ENCODE measurements around the gene DNAJC22. TPM values are rescaled to one million over a fixed set of nuclear protein-coding genes. Genes with fewer than 3 reads are reported as not detected.
"Not testable (repeated sequence)": the region's sequence is repeated elsewhere in the genome, so short reads cannot be mapped to it uniquely, and the experiment has no call there.

Gene DNAJC22
- total RNA-seq, 2 donors from 2014 or later = 0.68 to 1.5 TPM

GRCh38 chr12:49305762-49306510, 40.8 kb upstream of the DNAJC22 start:
- H3K36me3 ChIP-seq = no peaks in the 10 kb centered on the region
- no peak for TF ChIP-seq CTCF (IDR thresholded peaks at IDR 0.05)
- H3K27ac ChIP-seq = no peak overlapping the region
- ATAC-seq (ENCODE audit: insufficient number of reproducible peaks, low FRiP score, low read depth) = no peak
- no peak overlapping the region for H3K4me3 ChIP-seq
- no peaks in the 10 kb centered on the region for H3K9me3 ChIP-seq
- H3K4me1 ChIP-seq (ENCODE audit: control insufficient read depth in 1 of 2, low read depth in 2 of 2) = no peaks in the 10 kb centered on the region
- no peak for DNase-seq (ENCODE audit: low spot score)
- H3K27me3 ChIP-seq (replicated peaks; ENCODE audit: insufficient read depth) = no peaks in the 10 kb centered on the region

GRCh38 chr12:49309386-49309785, 37.3 kb upstream of the DNAJC22 start:
- DNase-seq (ENCODE audit: low spot score) = no peak
- no peak overlapping the region for H3K27ac ChIP-seq
- H3K4me1 ChIP-seq (ENCODE audit: control insufficient read depth in 1 of 2, low read depth in 2 of 2) = no peaks in the 10 kb centered on the region
- TF ChIP-seq CTCF (IDR thresholded peaks at IDR 0.05) = no peak
- H3K36me3 ChIP-seq = no peaks in the 10 kb centered on the region
- no peaks in the 10 kb centered on the region for H3K27me3 ChIP-seq (replicated peaks; ENCODE audit: insufficient read depth)
- H3K4me3 ChIP-seq = no peak overlapping the region
- H3K9me3 ChIP-seq = no peaks in the 10 kb centered on the region
- no peak for ATAC-seq (ENCODE audit: insufficient number of reproducible peaks, low FRiP score, low read depth)

- not testable (repeated sequence) for ATAC-seq (ENCODE audit: insufficient number of reproducible peaks, low FRiP score, low read depth); DNase-seq (ENCODE audit: low spot score); H3K9me3 ChIP-seq; H3K36me3 ChIP-seq; H3K4me3 ChIP-seq; H3K27ac ChIP-seq; H3K4me1 ChIP-seq (ENCODE audit: control insufficient read depth in 1 of 2, low read depth in 2 of 2); H3K27me3 ChIP-seq (replicated peaks; ENCODE audit: insufficient read depth)
Observed at GRCh38 chr12:49310451-49311000, 36.2 kb upstream of the DNAJC22 start.

- Histone ChIP-seq H3K4me3 (no peak overlapping the region), H3K9me3 (no peaks in the 10 kb centered on the region), H3K27me3 (replicated peaks; ENCODE audit: insufficient read depth) (no peaks in the 10 kb centered on the region), H3K27ac (no peak overlapping the region), H3K4me1 (ENCODE audit: control insufficient read depth in 1 of 2, low read depth in 2 of 2) (no peaks in the 10 kb centered on the region), H3K36me3 (no peaks in the 10 kb centered on the region)
- TF ChIP-seq CTCF (IDR thresholded peaks at IDR 0.05) = no peak
- ATAC-seq (ENCODE audit: insufficient number of reproducible peaks, low FRiP score, low read depth) = no peak
- no peak for DNase-seq (ENCODE audit: low spot score)
Observed at GRCh38 chr12:49314811-49315210, 31.9 kb upstream of the DNAJC22 start.

GRCh38 chr12:49317118-49317517, 29.6 kb upstream of the DNAJC22 start:
- not testable (repeated sequence) for H3K27me3 ChIP-seq (replicated peaks; ENCODE audit: insufficient read depth); H3K36me3 ChIP-seq; DNase-seq (ENCODE audit: low spot score); H3K27ac ChIP-seq; H3K4me1 ChIP-seq (ENCODE audit: control insufficient read depth in 1 of 2, low read depth in 2 of 2); ATAC-seq (ENCODE audit: insufficient number of reproducible peaks, low FRiP score, low read depth); H3K4me3 ChIP-seq; H3K9me3 ChIP-seq

- not testable (repeated sequence) for ATAC-seq (ENCODE audit: insufficient number of reproducible peaks, low FRiP score, low read depth); H3K36me3 ChIP-seq; H3K9me3 ChIP-seq; H3K27me3 ChIP-seq (replicated peaks; ENCODE audit: insufficient read depth); DNase-seq (ENCODE audit: low spot score); H3K4me3 ChIP-seq; H3K27ac ChIP-seq
- H3K4me1 ChIP-seq (ENCODE audit: control insufficient read depth in 1 of 2, low read depth in 2 of 2) = peaks cover 11 to 16% of the 10 kb centered on the region in 2 donors
Observed at GRCh38 chr12:49320411-49321103, 26.1 kb upstream of the DNAJC22 start.
